Activated CD4-positive, alpha-beta T cell treated with anti-CD3 and anti-CD28 coated beads for 36 hours (primary cell): Measurements from ENCODE around the gene ZNF418. TPM values are rescaled to one million over a fixed set of nuclear protein-coding genes. Genes with fewer than 3 reads are reported as not detected.
"Not testable (repeated sequence)": the region's sequence is repeated elsewhere in the genome, so short reads cannot be mapped to it uniquely, and the experiment has no call there.

Experiments used
- ATAC-seq: fragments of 200-7000 bp; cut with Tn5 transposase; one replicate; pipeline ENCODE4 v1.10.0; 2021; ENCODE audit warnings: mild to moderate bottlenecking, moderate library complexity
- CTCF ChIA-PET: fragments of 350-600 bp; sonication (Branson Sonifier 250); formaldehyde crosslinking; loops from one replicate; lab custom pipeline; 2021; ENCODE audit warnings: antibody characterized with exemption; lab: Charles Lee
- POLR2A ChIA-PET: fragments of 350-600 bp; sonication (Branson Sonifier 250); formaldehyde crosslinking; loops from one replicate; lab custom pipeline; 2021; ENCODE audit warnings: antibody characterized with exemption, inconsistent platforms; lab: Charles Lee
- DNase-seq: peaks from one replicate; pipeline ENCODE4 v3.0.0-alpha.2; 2020
- H3K27ac Mint-ChIP-seq: one replicate; pipeline ENCODE4 v1.8.0; 2021; ENCODE audit warnings: mixed read lengths
- H3K27me3 Mint-ChIP-seq: one replicate; pipeline ENCODE4 v1.8.0; 2021; ENCODE audit warnings: mixed read lengths
- H3K36me3 Mint-ChIP-seq: one replicate; pipeline ENCODE4 v1.8.0; 2021; ENCODE audit warnings: low read depth, mixed read lengths
- H3K4me1 Mint-ChIP-seq: one replicate; pipeline ENCODE4 v1.8.0; 2021; ENCODE audit warnings: mixed read lengths
- H3K4me3 Mint-ChIP-seq: one replicate; pipeline ENCODE4 v1.8.0; 2021; ENCODE audit warnings: mild to moderate bottlenecking, moderate library complexity, mixed read lengths
- H3K9me3 Mint-ChIP-seq: one replicate; pipeline ENCODE4 v1.8.0; 2021; ENCODE audit warnings: low read depth, mixed read lengths
- intact Hi-C, 2 experiments: fragments of 100-400 bp; cut with DNase I in 1 of 2; cut with micrococcal nuclease in 1 of 2; formaldehyde crosslinking; loops; one replicate each; pipeline versions ENCODE4 v1.14.2 to v1.15.1; 2022 to 2024; cut with DNase I, micrococcal nuclease
- total RNA-seq, 2 experiments: library from RNA; stranded (reverse); gene quantifications; one replicate each; pipeline ENCODE4 v1.2.3, GENCODE V29; 2021

The ZNF418 gene
- total RNA-seq, 2 experiments from 2014 or later, result 4.6 to 4.8 TPM

DNA sequence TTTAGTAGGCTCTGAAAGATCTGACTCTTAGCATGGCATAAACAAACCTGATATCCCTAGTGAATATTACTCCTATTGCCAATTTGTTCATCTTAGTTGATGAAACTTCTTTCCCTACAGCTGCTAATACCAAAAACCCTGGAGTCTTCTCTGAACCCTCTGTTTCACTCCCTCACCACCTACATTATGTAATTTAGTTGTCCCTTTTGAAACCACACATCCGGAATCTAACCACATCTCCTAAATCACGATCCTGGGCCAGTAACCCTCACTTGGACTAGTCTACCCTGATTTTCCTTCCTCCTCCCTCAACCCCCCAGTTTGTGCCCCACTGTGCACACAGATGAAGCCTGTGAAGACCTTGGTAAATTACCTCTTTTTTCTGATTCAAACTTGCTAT is 11.1 kb upstream of the ZNF418 start:
- Mint-ChIP-seq H3K9me3 (peaks cover 52% of the 10 kb centered on the region), H3K27ac (peak overlapping the region; percentile 72), H3K36me3 (peaks cover 55% of the 10 kb centered on the region), H3K4me3 (peak overlapping the region; percentile 87), H3K27me3 (no peaks in the 10 kb centered on the region), H3K4me1 (peaks cover 16% of the 10 kb centered on the region)
- ATAC-seq (no peak), DNase-seq (no peak)
- POLR2A ChIA-PET, result interaction anchor here (0.9 kb wide), 1 partner anchor 97 kb away, joined by 3 read pairs; no protein-coding TSS in a partner anchor
- CTCF ChIA-PET, result interaction anchor here (0.6 kb wide), 1 partner anchor 185 kb away, joined by 3 read pairs; no protein-coding TSS in a partner anchor
- intact Hi-C loops, result loop anchor here in 1 of 2 experiments (2.0 to 5.0 kb wide), 2 partner anchors 58 to 264 kb away; partner anchors contain the start of genes ZNF551 and ZNF814

DNA sequence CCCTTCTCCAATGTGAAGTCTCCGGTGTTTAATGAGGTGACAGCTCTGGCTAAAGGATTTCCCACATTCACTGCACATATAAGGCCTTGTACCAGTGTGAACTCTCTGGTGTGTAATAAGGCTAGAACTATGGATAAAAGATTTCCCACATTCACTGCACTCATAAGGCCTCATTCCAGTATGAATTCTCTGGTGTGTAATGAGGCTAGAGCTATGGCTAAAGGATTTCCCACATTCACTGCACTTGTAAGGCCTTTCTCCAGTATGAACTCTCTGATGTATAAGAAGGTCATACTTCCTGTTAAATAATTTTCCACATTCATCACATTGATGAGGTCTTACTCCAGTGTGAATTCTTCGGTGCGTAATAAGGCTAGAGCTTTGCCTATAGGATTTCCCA is 6.4 kb upstream of the ZNF418 start:
- Mint-ChIP-seq H3K36me3 (peaks cover 89% of the 10 kb centered on the region), H3K27me3 (no peaks in the 10 kb centered on the region), H3K27ac (no peak overlapping the region), H3K4me1 (peaks cover 10% of the 10 kb centered on the region), H3K9me3 (peaks cover 66% of the 10 kb centered on the region), H3K4me3 (no peak overlapping the region)
- POLR2A ChIA-PET, result no interaction called here
- intact Hi-C loops, result no loop called here
- DNase-seq (no peak), ATAC-seq (no peak)
- CTCF ChIA-PET, result no interaction called here

DNA sequence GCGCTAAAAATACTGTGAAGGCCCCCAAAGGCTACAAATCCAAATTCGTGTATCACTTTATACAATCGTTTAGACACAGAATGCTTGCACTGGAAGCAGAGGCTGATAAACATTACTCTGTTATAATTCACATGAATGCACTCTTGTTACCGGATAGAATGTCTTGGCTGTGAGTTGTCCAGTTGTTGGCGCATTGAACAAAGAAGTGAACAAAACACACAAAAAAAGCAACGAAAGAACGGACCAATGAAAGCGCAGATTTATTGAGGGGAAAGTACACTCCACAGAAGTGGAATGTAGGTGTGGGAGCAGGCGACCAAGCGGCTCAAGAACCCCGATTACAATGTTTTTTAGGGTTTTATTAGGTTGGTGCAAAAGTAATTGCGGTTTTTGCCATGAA is 529 bp upstream of the ZNF418 start:
- peaks cover 9% of the 10 kb centered on the region for H3K4me1 Mint-ChIP-seq
- ChIA-PET CTCF (interaction anchor here (0.6 to 1.2 kb wide), 2 partner anchors 12 to 661 kb away, joined by 3 to 4 read pairs; partner anchors contain the start of gene ZNF256), POLR2A (no interaction called here)
- peak overlapping the region; percentile 83 for H3K4me3 Mint-ChIP-seq
- no peaks in the 10 kb centered on the region for H3K27me3 Mint-ChIP-seq
- H3K36me3 Mint-ChIP-seq, result peaks cover 76% of the 10 kb centered on the region
- DNase-seq, result no peak
- ATAC-seq, result no peak
- H3K27ac Mint-ChIP-seq, result no peak overlapping the region
- peaks cover 46% of the 10 kb centered on the region for H3K9me3 Mint-ChIP-seq
- intact Hi-C loops, result loop anchor here in 1 of 2 experiments (1.0 kb wide), 3 partner anchors 12 to 524 kb away; partner anchors contain the start of genes ZNF17, ZNF256 and ZNF419

DNA sequence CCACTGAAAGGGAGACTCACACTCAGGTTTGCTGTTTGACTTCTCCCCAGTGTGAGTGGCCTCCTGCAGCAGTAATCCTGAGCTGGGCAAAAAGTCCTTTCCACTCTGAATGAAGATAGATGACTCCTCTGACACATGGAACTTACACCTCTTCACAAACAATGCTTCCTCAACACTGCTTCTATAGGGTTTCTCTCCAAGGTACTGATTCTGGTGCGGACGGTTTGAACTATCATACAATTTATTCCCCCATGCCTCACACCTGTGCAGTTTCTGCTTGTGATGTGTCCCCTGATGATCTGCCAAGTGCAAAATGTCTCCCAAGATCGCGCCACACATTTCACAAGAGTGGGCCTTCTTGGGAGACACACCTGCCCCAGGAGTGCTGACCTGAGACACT is 7.6 kb downstream of the ZNF418 start:
- no peak overlapping the region for H3K4me3 Mint-ChIP-seq
- POLR2A ChIA-PET, result no interaction called here
- peaks cover 44% of the 10 kb centered on the region for H3K9me3 Mint-ChIP-seq
- CTCF ChIA-PET, result no interaction called here
- peaks cover 57% of the 10 kb centered on the region for H3K36me3 Mint-ChIP-seq
- no peaks in the 10 kb centered on the region for H3K4me1 Mint-ChIP-seq
- H3K27me3 Mint-ChIP-seq, result no peaks in the 10 kb centered on the region
- DNase-seq (no peak), ATAC-seq (no peak)
- no peak overlapping the region for H3K27ac Mint-ChIP-seq
- intact Hi-C loops, result no loop called here

DNA sequence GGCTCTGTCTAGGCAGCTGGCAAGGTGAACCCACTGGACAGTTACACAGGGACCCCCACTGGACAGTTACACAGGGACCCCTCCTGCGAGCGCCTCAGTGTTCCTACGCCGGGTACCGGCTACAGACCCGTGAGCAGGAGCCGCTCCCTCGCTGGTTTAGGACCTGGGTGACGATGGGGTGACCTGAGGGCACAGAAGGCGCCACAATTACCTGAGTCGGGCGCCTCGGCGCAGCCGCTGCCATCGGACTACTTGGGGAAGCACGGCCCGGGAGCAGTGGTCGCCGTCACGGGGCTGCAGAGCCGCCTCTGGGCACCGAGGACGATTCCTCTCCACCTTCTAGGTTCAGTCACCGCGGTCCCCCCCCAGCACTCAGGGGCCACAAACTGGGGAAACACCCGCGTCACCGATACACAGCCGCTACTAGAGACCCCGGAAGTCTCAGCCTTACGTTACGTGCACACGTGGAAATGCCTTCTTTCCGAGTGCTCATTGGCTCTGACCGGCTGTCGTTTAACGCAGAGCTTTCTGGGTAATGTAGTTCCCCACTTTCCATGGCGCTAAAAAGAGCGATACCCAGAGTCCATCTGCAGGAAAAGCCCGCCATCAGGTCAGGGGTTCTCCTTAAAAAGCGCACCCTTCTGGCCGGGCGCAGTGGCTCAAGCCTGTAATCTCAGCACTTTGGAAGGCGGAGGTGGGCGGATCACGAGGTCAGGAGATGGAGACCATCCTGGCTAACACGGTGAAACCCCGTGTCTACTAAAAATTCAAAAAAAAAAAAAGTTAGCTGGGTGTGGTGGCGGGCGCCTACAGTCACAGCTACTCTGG is 18.8 kb downstream of the ZNF418 start, which contains the start of gene ZNF417:
ZNF417 (minus strand) TSS at position 425 of the 828 bp plus-strand sequence; CDS start at position 244, 181 bp downstream.
- H3K4me1 Mint-ChIP-seq, result peaks cover 27% of the 10 kb centered on the region
- H3K9me3 Mint-ChIP-seq, result peaks cover 35% of the 10 kb centered on the region
- peaks cover 67% of the 10 kb centered on the region for H3K36me3 Mint-ChIP-seq
- peak within 1 kb of the TSS; percentile 91 for H3K4me3 Mint-ChIP-seq
- ChIA-PET CTCF (interaction anchor here (0.7 kb wide), 2 partner anchors 18 to 25 kb away, joined by 3 to 6 read pairs; no protein-coding TSS in a partner anchor), POLR2A (interaction anchor here (0.6 to 1.1 kb wide), 5 partner anchors 20 to 1568 kb away, joined by 3 to 6 read pairs (median 3); partner anchors contain the start of gene ZNF776)
- intact Hi-C loops, result loop anchor here (1.0 to 2.0 kb wide), 18 partner anchors 31 to 565 kb away; partner anchors contain the start of genes ZNF17 (in 2 of the 2), ZNF256 (in 2 of the 2), TRAPPC2B (in 1 of the 2) and ZNF274 (in 1 of the 2)
- DNase-seq (peak; percentile 88), ATAC-seq (peak; percentile 99)
- not testable (repeated sequence) for H3K27me3 Mint-ChIP-seq
- peak within 1 kb of the TSS; percentile 96 for H3K27ac Mint-ChIP-seq

DNA sequence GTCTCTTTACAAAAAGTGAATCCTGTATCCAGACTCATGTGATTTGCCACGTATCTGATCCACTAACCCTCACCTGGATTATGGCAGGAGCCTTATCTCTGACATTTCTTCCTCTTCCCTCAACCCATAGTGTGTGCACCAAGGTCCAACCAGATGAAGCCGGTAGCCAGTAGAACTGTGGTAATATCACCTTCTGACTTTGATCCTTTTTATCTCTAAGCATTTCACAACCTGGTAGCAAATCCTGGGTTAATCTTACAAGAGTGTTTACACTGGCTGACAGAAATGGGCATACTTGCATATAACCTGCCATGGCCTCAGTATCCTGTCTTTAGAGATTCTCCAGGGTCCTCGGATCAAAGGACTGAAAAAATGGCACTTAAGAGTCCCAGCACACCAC is 20.7 kb downstream of the ZNF418 start:
- ATAC-seq, result no peak
- POLR2A ChIA-PET, result no interaction called here
- CTCF ChIA-PET, result no interaction called here
- H3K27me3 Mint-ChIP-seq, result no peaks in the 10 kb centered on the region
- H3K9me3 Mint-ChIP-seq, result peaks cover 38% of the 10 kb centered on the region
- peaks cover 70% of the 10 kb centered on the region for H3K36me3 Mint-ChIP-seq
- H3K27ac Mint-ChIP-seq, result no peak overlapping the region
- H3K4me1 Mint-ChIP-seq, result peaks cover 27% of the 10 kb centered on the region
- no peak for DNase-seq
- intact Hi-C loops, result no loop called here
- H3K4me3 Mint-ChIP-seq, result no peak overlapping the region

DNA sequence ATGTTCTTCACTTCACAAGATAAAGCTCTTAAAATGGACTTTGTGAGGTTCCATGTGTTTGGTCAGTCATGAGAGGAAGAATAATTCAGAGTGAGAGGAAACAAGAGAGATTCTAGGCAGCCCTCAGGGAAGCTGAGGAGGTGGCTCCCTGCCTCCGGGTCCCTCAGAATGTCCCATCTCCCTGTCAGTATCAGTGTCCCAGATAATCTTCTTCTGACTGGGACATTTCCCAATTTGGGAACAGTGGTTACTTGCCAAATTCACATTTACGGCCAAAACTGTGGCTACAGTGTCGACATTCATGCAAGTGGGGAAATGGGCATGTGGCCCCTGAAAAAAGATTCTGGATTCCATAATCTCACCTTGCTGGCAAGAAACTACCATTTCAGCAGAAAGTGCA is 27.8 kb downstream of the ZNF418 start:
- POLR2A ChIA-PET, result no interaction called here
- intact Hi-C loops, result no loop called here
- ATAC-seq (no peak), DNase-seq (no peak)
- peaks cover 64% of the 10 kb centered on the region for H3K36me3 Mint-ChIP-seq
- peaks cover 27% of the 10 kb centered on the region for H3K9me3 Mint-ChIP-seq
- H3K4me3 Mint-ChIP-seq, result no peak overlapping the region
- CTCF ChIA-PET, result interaction anchor here (0.8 kb wide), 1 partner anchor 11 kb away, joined by 4 read pairs; no protein-coding TSS in a partner anchor
- no peaks in the 10 kb centered on the region for H3K27me3 Mint-ChIP-seq
- H3K27ac Mint-ChIP-seq, result no peak overlapping the region
- H3K4me1 Mint-ChIP-seq, result peaks cover 13% of the 10 kb centered on the region

DNA sequence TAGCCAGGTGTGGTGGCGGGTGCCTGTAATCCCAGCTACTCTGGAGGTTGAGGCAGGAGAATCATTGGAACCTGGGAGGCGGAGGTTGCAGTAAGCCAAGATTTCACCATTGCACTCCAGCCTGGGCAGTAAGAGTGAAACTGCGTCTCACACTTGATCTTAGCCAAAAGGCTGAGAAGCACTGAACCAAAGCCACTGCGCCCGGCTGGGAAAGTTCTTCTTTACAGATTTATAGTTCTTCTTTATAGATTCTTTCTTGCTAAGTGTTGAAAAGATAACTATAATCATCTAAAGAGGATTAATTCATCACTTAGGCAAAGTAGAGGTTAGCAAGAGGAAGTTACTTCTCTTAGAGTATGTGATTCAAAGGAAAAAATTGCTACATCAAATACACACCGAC is 29.9 kb downstream of the ZNF418 start:
- peaks cover 44% of the 10 kb centered on the region for H3K36me3 Mint-ChIP-seq
- ChIA-PET CTCF (no interaction called here), POLR2A (no interaction called here)
- no peak for ATAC-seq
- intact Hi-C loops, result no loop called here
- no peaks in the 10 kb centered on the region for H3K27me3 Mint-ChIP-seq
- H3K4me3 Mint-ChIP-seq, result no peak overlapping the region
- peaks cover 13% of the 10 kb centered on the region for H3K4me1 Mint-ChIP-seq
- peaks cover 16% of the 10 kb centered on the region for H3K9me3 Mint-ChIP-seq
- H3K27ac Mint-ChIP-seq, result no peak overlapping the region
- no peak for DNase-seq

DNA sequence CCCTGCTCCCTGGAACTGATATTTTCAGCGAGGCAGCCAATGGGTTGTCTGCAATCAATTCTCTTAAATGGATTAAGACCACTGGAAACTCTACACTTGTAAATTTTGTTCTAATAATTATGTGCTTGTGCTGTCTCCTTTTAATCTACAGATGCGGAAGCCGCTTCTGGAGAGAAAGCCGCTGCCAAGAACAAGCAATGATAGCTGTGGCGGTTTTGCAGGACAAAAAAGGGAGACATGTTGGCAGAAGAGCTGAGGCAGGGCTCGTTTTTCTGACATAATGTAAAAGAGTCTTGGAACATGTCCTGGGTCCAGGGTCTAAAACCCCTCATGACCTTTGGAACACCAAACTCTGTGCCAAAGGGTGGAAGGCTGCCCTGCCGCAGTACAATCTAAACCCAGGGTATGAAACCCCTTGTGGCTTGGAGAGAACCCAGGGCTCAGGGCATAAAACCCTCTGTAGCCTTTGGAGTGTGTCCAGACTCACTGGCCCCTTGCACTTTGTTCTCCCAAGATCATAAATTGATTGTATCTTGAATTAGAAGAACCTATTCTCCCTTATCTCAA is 31.5 kb downstream of the ZNF418 start:
- H3K9me3 Mint-ChIP-seq, result peaks cover 15% of the 10 kb centered on the region
- CTCF ChIA-PET, result interaction anchor here (1.4 kb wide), 1 partner anchor 13 kb away, joined by 3 read pairs; no protein-coding TSS in a partner anchor
- no peak for ATAC-seq
- peaks cover 14% of the 10 kb centered on the region for H3K4me1 Mint-ChIP-seq
- no peak for DNase-seq
- intact Hi-C loops, result loop anchor here (1.0 to 5.0 kb wide), 3 partner anchors 56 to 801 kb away; no protein-coding TSS in a partner anchor
- H3K27ac Mint-ChIP-seq, result peak overlapping the region; percentile 74
- H3K36me3 Mint-ChIP-seq, result peaks cover 33% of the 10 kb centered on the region
- POLR2A ChIA-PET, result no interaction called here
- H3K27me3 Mint-ChIP-seq, result no peaks in the 10 kb centered on the region
- H3K4me3 Mint-ChIP-seq, result no peak overlapping the region

DNA sequence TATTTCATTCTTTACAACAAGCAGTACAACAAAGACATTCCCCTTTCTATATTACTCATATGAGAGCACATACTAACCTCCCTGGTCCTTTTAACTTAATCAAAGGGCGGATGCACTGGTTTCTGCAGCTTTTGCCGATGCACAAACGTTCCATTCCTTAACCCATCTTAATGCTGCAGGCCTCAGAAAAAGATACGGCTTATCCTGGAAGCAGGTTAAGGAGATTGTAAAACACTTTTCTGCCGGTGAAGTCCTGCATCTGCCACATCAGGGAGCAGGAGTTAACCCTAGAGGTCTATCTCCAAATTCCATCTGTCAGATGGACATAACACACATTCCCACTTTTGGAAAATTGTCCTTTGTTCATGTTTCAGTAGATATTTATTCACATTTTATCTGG is 34.9 kb downstream of the ZNF418 start:
- H3K4me3 Mint-ChIP-seq, result no peak overlapping the region
- ChIA-PET CTCF (no interaction called here), POLR2A (no interaction called here)

DNA sequence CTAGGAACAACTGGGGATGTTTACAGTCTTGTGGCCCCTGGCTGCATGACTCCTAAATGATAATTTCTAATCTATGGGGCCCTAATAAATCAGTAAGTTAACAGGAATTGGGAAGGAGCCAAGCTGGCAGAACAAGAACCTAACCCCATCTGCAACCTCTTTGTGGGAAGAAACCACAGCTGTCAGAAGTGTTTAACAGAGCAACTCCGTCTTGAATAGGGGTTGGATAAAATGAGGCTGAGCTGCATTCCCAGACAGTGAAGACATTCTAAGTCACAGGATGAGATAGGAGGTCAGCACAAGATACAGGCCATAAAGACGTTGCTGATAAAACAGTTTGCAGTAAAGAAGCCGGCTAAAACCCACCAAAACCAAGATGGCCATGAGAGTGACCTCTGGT is 44.5 kb downstream of the ZNF418 start:
- DNase-seq, POLR2A ChIA-PET, H3K4me3 Mint-ChIP-seq, ATAC-seq, H3K27ac Mint-ChIP-seq, intact Hi-C loops, H3K27me3 Mint-ChIP-seq: not testable (repeated sequence)
- CTCF ChIA-PET, result interaction anchor here (0.6 to 1.3 kb wide), 2 partner anchors 13 to 183 kb away, joined by 3 read pairs; no protein-coding TSS in a partner anchor
- H3K36me3 Mint-ChIP-seq, result peaks cover 45% of the 10 kb centered on the region
- H3K9me3 Mint-ChIP-seq, result peaks cover 22% of the 10 kb centered on the region
- H3K4me1 Mint-ChIP-seq, result peaks cover 21% of the 10 kb centered on the region

More for the DNA sequence above, 34.9 kb downstream of the ZNF418 start:
- H3K27ac Mint-ChIP-seq, result no peak overlapping the region
- peaks cover 8% of the 10 kb centered on the region for H3K36me3 Mint-ChIP-seq
- H3K27me3 Mint-ChIP-seq, result no peaks in the 10 kb centered on the region
- DNase-seq (no peak), ATAC-seq (no peak)
- H3K4me1 Mint-ChIP-seq, result peaks cover 12% of the 10 kb centered on the region
- peaks cover 5% of the 10 kb centered on the region for H3K9me3 Mint-ChIP-seq
- intact Hi-C loops, result loop anchor here in 1 of 2 experiments (5.0 kb wide), 1 partner anchor 798 kb away; no protein-coding TSS in a partner anchor
